Colonic mucosa (tissue), 4 donors: ENCODE measurements around the gene R3HDML. TPM values are rescaled to one million over a fixed set of nuclear protein-coding genes. Genes with fewer than 3 reads are reported as not detected.
A peak's percentile ranks its signal among the peaks of the same experiment; 100 is the strongest.

Experiments
- DNase-seq: peaks from one replicate; pipeline ENCODE4 v3.0.0-alpha.2; 2020
- H3K27ac ChIP-seq: fragments of 200-600 bp; one replicate; pipeline ENCODE4 v1.8.0; 2021
- H3K27me3 ChIP-seq: fragments of 200-600 bp; one replicate; pipeline ENCODE4 v1.8.0; 2021
- H3K36me3 ChIP-seq: fragments of 200-600 bp; one replicate; pipeline ENCODE4 v1.8.0; 2021
- H3K4me1 ChIP-seq: fragments of 200-600 bp; one replicate; pipeline ENCODE4 v1.8.0; 2021; ENCODE audit warnings: mild to moderate bottlenecking
- H3K4me3 ChIP-seq: fragments of 200-600 bp; one replicate; pipeline ENCODE4 v1.8.0; 2021
- H3K9ac ChIP-seq, 2 donors: one replicate each; pipeline ENCODE4 v1.7.0; 2013; ENCODE audit warnings: control low read depth in 2 of 2, low read depth in 2 of 2, low read length in 2 of 2
- H3K9me3 ChIP-seq: fragments of 200-600 bp; one replicate; pipeline ENCODE4 v1.8.0; 2021
- CTCF ChIP-seq: fragments of 200-600 bp; IDR thresholded peaks from one replicate; pipeline ENCODE4 v1.8.0; 2022; ENCODE audit warnings: antibody characterized with exemption, mild to moderate bottlenecking
- intact Hi-C: fragments of 100-400 bp; cut with DNase I; formaldehyde crosslinking; loops from one replicate; pipeline ENCODE4 v1.14.1; 2022
- total RNA-seq, 2 donors: library from RNA; stranded (reverse); fragmentation: NEBNext Ultra II Directional in 1 of 2; extraction: Animal tissue kit (Norgen Biotek cat#: 25700) in 1 of 2; gene quantifications; one replicate each; pipeline ENCODE4 v1.2.1, GENCODE V29; 2021
- donor health status: healthy.
- donor health status: DM: no; HTN: no; CAD: no.
- donor health status: DM: no; HTN: no; CAD: no.

R3HDML gene
- not detected for total RNA-seq

GRCh38 chr20:44336725-44337380, at the start of gene R3HDML:
R3HDML (plus strand) TSS chr20:44337043; CDS start chr20:44337158, 115 bp downstream.
- no peak for TF ChIP-seq CTCF
- Histone ChIP-seq H3K9me3 (no peaks in the 10 kb centered on the region), H3K27ac (no peak within 1 kb of the TSS), H3K27me3 (no peaks in the 10 kb centered on the region), H3K9ac (no peak within 1 kb of the TSS), H3K36me3 (no peaks in the 10 kb centered on the region), H3K4me3 (no peak within 1 kb of the TSS), H3K4me1 (no peaks in the 10 kb centered on the region)
- DNase-seq, result no peak
- intact Hi-C loops, result no loop called here

GRCh38 chr20:44287272-44288097, 49.4 kb upstream of the R3HDML start:
- no peaks in the 10 kb centered on the region for H3K9me3 ChIP-seq
- no peaks in the 10 kb centered on the region for H3K27me3 ChIP-seq
- DNase-seq, result peak; percentile 66
- TF ChIP-seq CTCF, result no peak
- no peak overlapping the region for H3K27ac ChIP-seq
- H3K9ac ChIP-seq, result no peak overlapping the region
- no peaks in the 10 kb centered on the region for H3K36me3 ChIP-seq
- H3K4me3 ChIP-seq, result no peak overlapping the region
- intact Hi-C loops, result no loop called here
- H3K4me1 ChIP-seq, result no peaks in the 10 kb centered on the region

GRCh38 chr20:44288252-44288651, 48.6 kb upstream of the R3HDML start:
- H3K9me3 ChIP-seq, result no peaks in the 10 kb centered on the region
- H3K4me1 ChIP-seq, result no peaks in the 10 kb centered on the region
- TF ChIP-seq CTCF, result no peak
- H3K36me3 ChIP-seq, result no peaks in the 10 kb centered on the region
- H3K4me3 ChIP-seq, result no peak overlapping the region
- intact Hi-C loops, result no loop called here
- no peak overlapping the region for H3K9ac ChIP-seq
- peak; percentile 28 for DNase-seq
- no peaks in the 10 kb centered on the region for H3K27me3 ChIP-seq
- no peak overlapping the region for H3K27ac ChIP-seq

- no peak for DNase-seq
Observed at GRCh38 chr20:44291754-44292153, 45.1 kb upstream of the R3HDML start.

GRCh38 chr20:44296011-44296410, 40.8 kb upstream of the R3HDML start:
- DNase-seq, result peak; percentile 33

More at GRCh38 chr20:44291754-44292153, 45.1 kb upstream of the R3HDML start:
- no peak overlapping the region for H3K27ac ChIP-seq
- intact Hi-C loops, result no loop called here
- H3K27me3 ChIP-seq, result no peaks in the 10 kb centered on the region
- H3K9ac ChIP-seq, result no peak overlapping the region
- no peaks in the 10 kb centered on the region for H3K36me3 ChIP-seq
- no peak for TF ChIP-seq CTCF
- no peak overlapping the region for H3K4me3 ChIP-seq
- H3K9me3 ChIP-seq, result no peaks in the 10 kb centered on the region
- no peaks in the 10 kb centered on the region for H3K4me1 ChIP-seq

More at GRCh38 chr20:44296011-44296410, 40.8 kb upstream of the R3HDML start:
- Histone ChIP-seq H3K36me3 (no peaks in the 10 kb centered on the region), H3K27ac (no peak overlapping the region), H3K9me3 (no peaks in the 10 kb centered on the region), H3K27me3 (no peaks in the 10 kb centered on the region), H3K4me3 (no peak overlapping the region), H3K9ac (no peak overlapping the region), H3K4me1 (no peaks in the 10 kb centered on the region)
- TF ChIP-seq CTCF, result no peak
- intact Hi-C loops, result no loop called here
